CD14-positive monocyte (primary cell): ENCODE results near the gene EPHA10. TPM values are rescaled to one million over a fixed set of nuclear protein-coding genes. Genes with fewer than 3 reads are reported as not detected.

Experiments
- DNase-seq, 3 donors: peaks; one replicate each; pipeline ENCODE4 v3.0.0-alpha.2; 2011 to 2022
- H2AFZ ChIP-seq: 2 replicates; pipeline ENCODE4 v1.6.0; 2012; ENCODE audit warnings: mild to moderate bottlenecking, low read depth, low read length, inconsistent platforms; ENCODE audit not compliant: insufficient read depth, poor library complexity, severe bottlenecking
- H3K27ac ChIP-seq, 2 donors: 1 replicate in 1 of 2; 2 replicates in 1 of 2; pipeline ENCODE4 v1.5.1; 2012 to 2013; ENCODE audit warnings: low read length in 2 of 2, control low read depth in 1 of 2, inconsistent platforms in 1 of 2, low read depth in 1 of 2, mild to moderate bottlenecking in 1 of 2
- H3K27me3 ChIP-seq, 2 donors: one replicate each; pipeline versions ENCODE4 v1.6.0 to v1.6.1; 2011 to 2013; ENCODE audit warnings: low read length in 2 of 2; ENCODE audit not compliant: control insufficient read depth in 2 of 2, insufficient read depth in 2 of 2
- H3K36me3 ChIP-seq, 2 donors: replicated peaks in 1 of 2; 1 replicate in 1 of 2; 2 replicates in 1 of 2; pipeline versions ENCODE4 v1.5.1 to v1.6.1; 2012 to 2013; ENCODE audit warnings: low read length in 2 of 2, control low read depth in 1 of 2, inconsistent platforms in 1 of 2, mild to moderate bottlenecking in 1 of 2; ENCODE audit not compliant: insufficient read depth in 2 of 2, control insufficient read depth in 1 of 2
- H3K4me1 ChIP-seq, 2 donors: 1 replicate in 1 of 2; 2 replicates in 1 of 2; pipeline versions ENCODE4 v1.5.1 to v1.6.1; 2012 to 2013; ENCODE audit warnings: low read length in 2 of 2, control low read depth in 1 of 2, inconsistent platforms in 1 of 2, mild to moderate bottlenecking in 1 of 2, moderate library complexity in 1 of 2; ENCODE audit not compliant: insufficient read depth in 2 of 2, control insufficient read depth in 1 of 2
- H3K4me2 ChIP-seq: replicated peaks from 2 replicates; pipeline ENCODE3; 2012; ENCODE audit warnings: low read length, moderate library complexity, mild to moderate bottlenecking; ENCODE audit not compliant: poor library complexity, severe bottlenecking; ENCODE audit errors: extremely low read depth
- H3K4me3 ChIP-seq, 3 experiments: fragments of 200-600 bp in 1 of 3; sonication (generic) in 1 of 3; replicated peaks in 1 of 3; 1 replicate in 2 of 3; 2 replicates in 1 of 3; pipeline ENCODE4 v1.5.1; 2011 to 2013; ENCODE audit warnings: low read length in 3 of 3, mild to moderate bottlenecking in 3 of 3, control low read depth in 2 of 3, low read depth in 2 of 3, inconsistent platforms in 1 of 3, moderate library complexity in 1 of 3
- H3K79me2 ChIP-seq: 2 replicates; pipeline ENCODE4 v1.6.0; 2012; ENCODE audit warnings: mild to moderate bottlenecking, control low read depth, inconsistent platforms, low read length, moderate library complexity; ENCODE audit not compliant: insufficient read depth
- H3K9ac ChIP-seq: 2 replicates; pipeline ENCODE4 v1.6.0; 2017; ENCODE audit warnings: low read length, mild to moderate bottlenecking; ENCODE audit not compliant: insufficient read depth, poor library complexity, severe bottlenecking
- H3K9me3 ChIP-seq, 2 donors: replicated peaks in 1 of 2; 1 replicate in 1 of 2; 2 replicates in 1 of 2; pipeline versions ENCODE4 v1.5.1 to v1.6.1; 2012 to 2013; ENCODE audit warnings: low read length in 2 of 2, control low read depth in 1 of 2; ENCODE audit not compliant: control insufficient read depth in 1 of 2, insufficient read depth in 1 of 2
- H4K20me1 ChIP-seq: 2 replicates; pipeline ENCODE4 v1.6.0; 2012; ENCODE audit warnings: mild to moderate bottlenecking, low read length, control low read depth, moderate library complexity; ENCODE audit not compliant: insufficient read depth
- H3K27ac Mint-ChIP-seq, 7 donors: one replicate each; pipeline ENCODE4 v1.8.0; 2020; ENCODE audit warnings: mild to moderate bottlenecking in 7 of 7, mixed read lengths in 7 of 7, moderate library complexity in 6 of 7, inconsistent platforms in 2 of 7
- H3K27me3 Mint-ChIP-seq, 3 donors: one replicate each; pipeline ENCODE4 v1.8.0; 2021 to 2022; ENCODE audit warnings: low read depth in 3 of 3, mild to moderate bottlenecking in 3 of 3, mixed read lengths in 3 of 3, moderate library complexity in 3 of 3, inconsistent platforms in 1 of 3
- H3K36me3 Mint-ChIP-seq, 2 donors: one replicate each; pipeline ENCODE4 v1.8.0; 2020; ENCODE audit warnings: mixed read lengths in 2 of 2, inconsistent platforms in 1 of 2, mild to moderate bottlenecking in 1 of 2
- H3K4me1 Mint-ChIP-seq: one replicate; pipeline ENCODE4 v1.8.0; 2020; ENCODE audit warnings: mild to moderate bottlenecking, mixed read lengths
- H3K4me3 Mint-ChIP-seq, 2 donors: one replicate each; pipeline ENCODE4 v1.8.0; 2020; ENCODE audit warnings: mild to moderate bottlenecking in 2 of 2, mixed read lengths in 2 of 2, moderate library complexity in 1 of 2
- H3K9me3 Mint-ChIP-seq, 7 donors: one replicate each; pipeline ENCODE4 v1.8.0; 2020 to 2022; ENCODE audit warnings: mixed read lengths in 7 of 7, mild to moderate bottlenecking in 6 of 7, moderate library complexity in 6 of 7, inconsistent platforms in 2 of 7
- WGBS: methylation state at CpG from one replicate; pipeline ENCODE4 v1.1.5; 2013; ENCODE audit warnings: missing lambda C conversion rate; ENCODE audit not compliant: insufficient coverage; 5-methylcytosine and 5-hydroxymethylcytosine counted together
- intact Hi-C, 2 donors: fragments of 100-400 bp; cut with micrococcal nuclease; formaldehyde crosslinking; loops; one replicate each; pipeline versions ENCODE4 v1.15.0 to v1.15.1; 2023
- polyA plus RNA-seq, 3 donors: library from polyadenylated mRNA; depleted of rRNA in 1 of 3; unstranded in 2 of 3; stranded (reverse) in 1 of 3; fragments of 300-500 nt in 2 of 3; fragments of >200 nt in 1 of 3; fragmentation: Illumina TruSeq in 2 of 3; gene quantifications; 1 replicate in 2 of 3; 2 replicates in 1 of 3; pipeline ENCODE4 v1.2.3, GENCODE V29; 2012 to 2021
- TF ChIP-seq, protein P1 (sequence below): fragments of 200-600 bp; IDR thresholded peaks from one replicate; pipeline ENCODE4 v1.8.0; 2022; ENCODE audit warnings: antibody characterized with exemption, mild to moderate bottlenecking

EPHA10 gene
- polyA plus RNA-seq, 3 donors = not detected

DNA sequence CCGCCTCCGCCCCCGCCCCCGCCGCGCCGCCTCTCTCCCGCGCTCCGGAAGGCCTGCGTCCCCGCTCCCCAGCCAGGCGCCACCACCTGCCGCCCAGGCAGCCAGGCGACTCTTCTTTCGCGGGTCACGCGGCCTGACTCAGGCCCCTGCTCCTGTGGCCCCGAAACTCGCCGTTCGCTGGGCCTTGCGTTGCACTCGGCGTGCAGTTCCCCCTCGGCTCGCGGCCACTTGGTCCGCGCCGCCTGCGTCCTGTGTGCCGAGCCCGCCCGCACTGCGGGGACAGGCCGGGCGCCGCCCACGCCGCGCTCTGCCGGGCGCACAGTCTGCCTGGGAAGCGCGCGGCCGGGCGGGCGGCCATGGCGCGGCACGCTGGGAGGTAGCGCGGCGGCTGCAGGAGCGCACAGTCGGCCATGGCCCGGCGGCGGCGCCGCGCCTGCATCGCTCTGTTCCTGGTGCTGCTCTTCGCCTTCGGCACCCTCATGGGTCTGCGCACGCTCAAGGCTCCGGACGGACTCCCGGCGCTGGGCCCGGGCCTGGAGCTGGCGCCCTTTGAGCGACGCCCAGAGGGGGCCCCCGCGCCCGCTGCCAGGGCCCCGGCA is 29.0 kb upstream of the EPHA10 start, which contains the start of gene MANEAL:
TSS of gene MANEAL (plus strand) at position 75 of the 599 bp plus-strand sequence. CDS start at position 411, 336 bp downstream.
- H3K4me1 Mint-ChIP-seq = peaks cover 20% of the 10 kb centered on the region
- WGBS = under 1% methylated on average over 76 of the region's 82 CpGs
- peak within 1 kb of the TSS; percentile 70 to 84 for H3K4me3 Mint-ChIP-seq
- peak; percentile 10 to 41 (median 17) for DNase-seq
- peaks cover 3 to 12% of the 10 kb centered on the region in 2 donors for H3K4me1 ChIP-seq
- peak within 1 kb of the TSS in 2 of 3 experiments; percentile 25 to 63 for H3K4me3 ChIP-seq
- H3K36me3 ChIP-seq = no peaks in the 10 kb centered on the region
- peaks cover 0 to 11% (median 4%) of the 10 kb centered on the region in 7 donors for H3K9me3 Mint-ChIP-seq
- peaks cover 50 to 65% (median 51%) of the 10 kb centered on the region in 3 donors for H3K27me3 Mint-ChIP-seq
- H3K4me2 ChIP-seq = peak within 1 kb of the TSS; percentile 69
- H3K27ac ChIP-seq = no peak within 1 kb of the TSS
- H3K9ac ChIP-seq = no peak within 1 kb of the TSS
- no peak within 1 kb of the TSS for H3K27ac Mint-ChIP-seq
- peaks cover 0 to 3% of the 10 kb centered on the region in 2 donors for H3K9me3 ChIP-seq
- H3K27me3 ChIP-seq = peaks cover 22 to 48% of the 10 kb centered on the region in 2 donors
- H2AFZ ChIP-seq = no peak within 1 kb of the TSS
- H3K36me3 Mint-ChIP-seq = peaks cover 0 to 1% of the 10 kb centered on the region in 2 donors
- intact Hi-C loops = no loop called here
- no peaks in the 10 kb centered on the region for H4K20me1 ChIP-seq
- TF ChIP-seq, protein P1, sequence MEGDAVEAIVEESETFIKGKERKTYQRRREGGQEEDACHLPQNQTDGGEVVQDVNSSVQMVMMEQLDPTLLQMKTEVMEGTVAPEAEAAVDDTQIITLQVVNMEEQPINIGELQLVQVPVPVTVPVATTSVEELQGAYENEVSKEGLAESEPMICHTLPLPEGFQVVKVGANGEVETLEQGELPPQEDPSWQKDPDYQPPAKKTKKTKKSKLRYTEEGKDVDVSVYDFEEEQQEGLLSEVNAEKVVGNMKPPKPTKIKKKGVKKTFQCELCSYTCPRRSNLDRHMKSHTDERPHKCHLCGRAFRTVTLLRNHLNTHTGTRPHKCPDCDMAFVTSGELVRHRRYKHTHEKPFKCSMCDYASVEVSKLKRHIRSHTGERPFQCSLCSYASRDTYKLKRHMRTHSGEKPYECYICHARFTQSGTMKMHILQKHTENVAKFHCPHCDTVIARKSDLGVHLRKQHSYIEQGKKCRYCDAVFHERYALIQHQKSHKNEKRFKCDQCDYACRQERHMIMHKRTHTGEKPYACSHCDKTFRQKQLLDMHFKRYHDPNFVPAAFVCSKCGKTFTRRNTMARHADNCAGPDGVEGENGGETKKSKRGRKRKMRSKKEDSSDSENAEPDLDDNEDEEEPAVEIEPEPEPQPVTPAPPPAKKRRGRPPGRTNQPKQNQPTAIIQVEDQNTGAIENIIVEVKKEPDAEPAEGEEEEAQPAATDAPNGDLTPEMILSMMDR = no peak
- H3K79me2 ChIP-seq = no peaks in the 10 kb centered on the region

DNA sequence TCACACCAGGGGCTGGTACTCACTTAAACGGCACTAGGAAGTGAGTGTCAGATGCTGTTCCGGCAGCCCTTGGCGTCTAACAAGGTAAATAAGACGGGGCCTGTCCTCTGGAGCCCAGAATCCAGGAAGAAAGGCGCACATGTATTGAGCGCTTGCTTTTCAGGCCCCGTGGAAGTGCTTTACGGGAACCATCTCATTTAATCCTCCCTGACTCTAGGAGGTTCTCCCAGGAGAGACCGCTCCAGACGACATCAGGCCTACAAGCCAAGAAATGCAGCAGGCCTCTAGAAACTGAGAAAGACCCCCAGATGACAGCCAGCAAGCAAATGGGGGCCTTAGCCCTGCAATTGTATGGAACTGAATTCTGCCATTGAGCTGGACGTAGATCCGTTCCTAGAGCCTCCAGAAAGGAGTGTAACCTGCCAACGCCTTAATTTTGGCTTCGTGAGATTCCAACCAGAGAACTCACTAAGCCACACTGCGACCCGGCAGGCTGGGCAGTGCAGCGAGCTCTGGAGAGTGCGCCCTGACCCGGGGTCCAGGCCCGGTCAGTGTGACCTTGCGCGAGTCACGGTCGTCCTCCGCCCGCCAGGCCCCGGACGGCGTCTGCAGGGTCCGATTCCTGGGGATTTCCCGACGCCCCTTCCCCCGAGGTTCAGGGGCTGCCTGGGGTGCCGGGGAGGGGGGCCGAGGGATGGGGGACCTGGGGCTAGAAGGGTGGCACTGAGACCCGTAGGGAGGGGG is 28.2 kb upstream of the EPHA10 start:
- intact Hi-C loops = no loop called here
- 53% methylated on average over 26 of the region's 36 CpGs for WGBS
- H4K20me1 ChIP-seq = no peaks in the 10 kb centered on the region
- no peak overlapping the region for H3K4me3 ChIP-seq
- no peaks in the 10 kb centered on the region for H3K79me2 ChIP-seq
- H3K36me3 ChIP-seq = no peaks in the 10 kb centered on the region
- H3K9me3 ChIP-seq = peaks cover 0 to 3% of the 10 kb centered on the region in 2 donors
- Mint-ChIP-seq H3K27me3 (peaks cover 52 to 70% (median 55%) of the 10 kb centered on the region in 3 donors), H3K36me3 (peaks cover 0 to 1% of the 10 kb centered on the region in 2 donors), H3K27ac (no peak overlapping the region), H3K9me3 (peaks cover 0 to 11% (median 4%) of the 10 kb centered on the region in 7 donors), H3K4me3 (peak overlapping the region; percentile 48 to 53), H3K4me1 (peaks cover 20% of the 10 kb centered on the region)
- TF ChIP-seq, protein P1 = no peak
- H3K9ac ChIP-seq = no peak overlapping the region
- DNase-seq = no peak
- H3K27ac ChIP-seq = no peak overlapping the region
- peak overlapping the region; percentile 69 for H3K4me2 ChIP-seq
- H2AFZ ChIP-seq = no peak overlapping the region
- H3K27me3 ChIP-seq = peaks cover 25 to 56% of the 10 kb centered on the region in 2 donors
- H3K4me1 ChIP-seq = peaks cover 3 to 12% of the 10 kb centered on the region in 2 donors
